Activated CD8-positive, alpha-beta memory T cell treated with anti-CD3 and anti-CD28 coated beads for 48 hours (primary cell): Measurements from ENCODE around the gene RGS18.
"Not testable (repeated sequence)": the region's sequence is repeated elsewhere in the genome, so short reads cannot be mapped to it uniquely, and the experiment has no call there.

ENCODE experiments used
- DNase-seq, 3 experiments: peaks; one replicate each; pipeline ENCODE4 v3.0.0-alpha.2; 2020; ENCODE audit warnings: low read depth in 2 of 3, low spot score in 2 of 3

Gene RGS18

GRCh38 chr1:192158181-192158580 is at the start of gene RGS18:
Gene RGS18, plus strand, starts transcription at chr1:192158462. Its CDS starts 176 bp downstream, at chr1:192158638.
- DNase-seq = no peak

DNA sequence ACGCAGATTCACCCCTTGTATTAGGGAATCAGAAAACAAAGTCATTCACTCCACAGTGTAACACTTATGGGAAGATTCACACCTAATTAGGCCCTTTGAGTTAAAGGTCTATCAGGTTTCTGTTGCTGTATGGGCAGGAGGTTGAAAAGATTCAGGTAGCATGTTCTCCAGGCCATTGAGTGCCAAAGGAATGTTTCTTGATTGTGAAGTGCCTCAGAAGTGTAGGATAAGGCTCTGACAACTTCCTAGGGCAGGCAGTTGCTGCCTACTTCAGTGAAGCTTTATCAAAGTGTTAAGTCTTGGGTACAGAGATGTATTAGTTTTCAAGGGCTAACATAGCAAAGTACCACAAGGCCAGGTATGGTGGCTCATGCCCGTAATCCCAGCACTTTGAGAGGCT is 48.7 kb upstream of the RGS18 start:
- no peak for DNase-seq

DNA sequence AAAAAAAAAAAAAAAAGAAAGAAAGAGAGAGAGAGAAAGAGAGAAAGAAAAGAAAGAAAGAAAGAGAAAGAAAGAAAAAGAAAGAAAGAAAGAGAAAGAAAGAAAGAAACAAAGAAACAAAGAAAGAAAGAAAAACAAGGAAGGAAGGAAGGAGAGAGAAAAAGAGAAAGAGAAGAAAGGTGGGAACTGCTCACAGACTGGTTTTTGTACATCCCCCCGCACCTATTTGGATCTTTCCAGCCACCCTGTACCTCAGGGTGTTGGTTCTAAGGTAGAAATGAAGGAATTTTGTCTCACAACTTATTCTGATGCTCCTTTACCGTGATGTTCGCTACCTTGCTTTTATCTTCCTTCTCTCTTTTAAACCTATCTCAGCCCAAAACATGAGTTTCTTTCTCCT is 43.3 kb upstream of the RGS18 start:
- no peak for DNase-seq

DNA sequence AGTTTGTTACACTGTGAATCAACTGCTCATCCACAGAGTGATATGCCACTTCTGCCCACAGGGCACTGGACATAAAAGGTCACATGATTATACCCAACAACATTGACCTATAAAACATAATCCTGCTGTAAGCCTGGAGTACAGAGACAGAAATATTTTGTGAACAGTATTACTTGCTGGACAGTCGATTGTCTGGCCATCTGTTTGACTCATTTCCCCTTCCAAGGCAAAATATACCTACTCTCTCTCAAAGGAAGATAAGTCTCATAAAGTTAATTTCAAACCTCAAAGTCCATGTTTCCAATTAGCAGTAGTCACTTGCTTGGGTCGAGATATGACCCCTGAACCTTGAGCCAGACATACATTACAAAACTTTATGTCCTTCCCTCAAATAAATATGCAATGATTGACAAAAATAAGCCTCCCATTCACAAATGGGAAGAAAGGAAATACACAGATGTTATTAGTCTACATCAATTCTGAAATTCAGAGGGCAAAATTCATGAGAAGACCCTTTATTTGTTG is 39.3 kb upstream of the RGS18 start:
- DNase-seq = no peak

- DNase-seq = no peak
Measured at GRCh38 chr1:192119701-192120100, 38.6 kb upstream of the RGS18 start.

DNA sequence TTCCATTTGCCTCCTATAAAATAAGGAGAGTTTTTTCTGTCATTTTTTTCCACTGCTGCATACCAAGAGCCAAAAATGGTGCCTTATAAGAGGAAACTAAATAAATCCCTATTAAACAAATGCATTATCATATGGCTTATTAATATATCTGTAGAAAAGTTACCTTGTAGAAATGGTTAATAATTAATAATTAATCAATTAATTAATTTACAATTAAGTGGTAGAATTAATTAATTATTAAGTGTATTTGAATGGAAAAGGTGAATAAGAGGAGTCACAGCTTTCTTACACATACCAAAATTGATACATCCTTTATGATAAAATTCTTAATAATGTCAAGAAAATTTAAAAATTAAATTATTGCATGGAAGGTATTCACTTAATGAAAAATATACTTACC is 35.6 kb upstream of the RGS18 start:
- no peak for DNase-seq

GRCh38 chr1:192123212-192123611 is 35.0 kb upstream of the RGS18 start:
- DNase-seq = no peak

DNA sequence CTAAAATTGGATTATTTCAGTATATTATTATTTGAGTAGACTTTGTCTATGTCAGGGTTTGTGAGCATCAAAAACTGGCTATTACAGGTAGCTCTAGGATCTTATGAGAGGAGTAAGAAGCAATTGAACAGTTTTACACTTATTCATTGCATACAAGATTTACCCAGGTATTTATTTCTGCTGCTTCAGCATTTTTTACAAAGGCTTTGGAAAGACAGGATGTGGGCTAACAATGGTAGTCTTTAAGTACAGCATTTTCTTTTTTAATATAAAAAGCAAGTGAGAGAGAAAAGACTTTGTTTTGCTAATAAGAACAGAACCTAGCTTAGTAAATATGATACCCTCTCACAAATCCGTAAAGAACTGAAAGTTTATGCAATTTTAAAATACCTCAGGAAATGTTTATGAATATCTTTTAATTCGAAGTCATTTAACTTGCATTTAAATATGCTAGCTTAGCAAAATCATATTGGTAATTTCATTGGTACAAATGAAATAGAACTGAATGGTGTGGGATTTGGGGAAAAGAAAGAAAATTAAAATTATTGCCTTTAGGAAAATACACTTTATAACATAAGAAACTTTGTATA is 32.1 kb upstream of the RGS18 start:
- no peak for DNase-seq

DNA sequence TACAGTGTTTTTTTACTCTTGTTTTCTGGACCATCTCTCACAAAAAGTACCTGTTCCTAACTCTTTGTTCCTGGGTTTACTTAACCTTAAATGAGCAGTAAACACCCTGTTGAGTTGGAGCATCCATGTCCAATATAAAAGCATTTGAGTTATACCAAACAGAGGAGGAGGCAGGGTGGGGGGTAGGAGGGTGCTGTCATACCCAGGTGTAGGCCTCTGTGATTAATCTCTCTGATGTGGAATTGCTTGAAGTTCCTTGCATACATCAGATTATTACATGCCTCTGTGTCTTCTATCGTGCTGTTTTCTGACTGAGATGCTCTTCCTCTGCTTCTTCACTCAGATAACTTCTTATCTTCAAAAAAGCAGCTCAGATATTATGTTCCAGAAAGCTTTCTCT is 28.1 kb upstream of the RGS18 start:
- DNase-seq = no peak

- not testable (repeated sequence) for DNase-seq
Measured at GRCh38 chr1:192130865-192131264, 27.4 kb upstream of the RGS18 start.

DNA sequence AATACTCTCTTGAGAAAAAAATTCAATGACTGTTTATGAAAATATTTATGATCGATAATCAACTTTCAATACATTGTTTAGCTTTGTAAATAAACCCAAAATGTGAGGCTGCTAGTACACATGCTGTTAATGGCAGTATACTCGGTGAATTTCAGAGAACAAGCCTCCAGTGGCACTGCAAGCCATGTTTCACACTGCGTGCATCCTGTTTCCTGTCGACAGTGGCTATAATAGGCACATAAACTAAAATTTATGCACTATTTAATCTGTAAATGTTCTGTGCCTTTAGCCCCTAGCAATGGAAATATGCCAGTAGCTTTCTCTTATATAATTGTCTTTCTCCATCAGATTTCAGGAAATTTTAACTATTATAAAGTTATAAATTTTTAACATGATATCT is 26.3 kb upstream of the RGS18 start:
- DNase-seq = no peak

DNA sequence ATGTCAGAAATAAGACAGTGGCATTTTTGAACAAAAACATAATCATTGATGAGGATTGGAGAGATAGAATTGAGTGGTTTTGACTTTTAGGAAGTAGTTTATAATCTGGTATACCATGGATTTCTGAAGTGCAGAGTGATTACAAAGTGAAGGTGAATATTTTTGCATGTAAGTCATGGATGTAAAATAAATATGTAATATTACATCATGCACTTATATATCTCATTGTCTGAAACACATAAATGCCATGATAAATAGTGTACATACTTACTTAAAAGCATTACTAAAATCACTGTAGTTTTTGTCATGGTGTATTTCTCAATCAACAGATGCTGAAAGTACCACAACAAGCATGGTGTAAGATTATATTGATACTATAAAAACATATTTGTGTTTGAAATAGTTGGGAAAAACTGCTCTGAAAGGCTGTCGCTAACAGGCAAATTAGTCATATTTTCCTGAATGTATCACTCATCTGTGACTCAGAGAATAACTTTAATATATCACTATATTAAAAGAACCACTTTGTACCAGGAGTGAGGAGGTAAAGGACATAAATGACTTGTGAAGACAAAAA is 24.8 kb upstream of the RGS18 start:
- no peak for DNase-seq

DNA sequence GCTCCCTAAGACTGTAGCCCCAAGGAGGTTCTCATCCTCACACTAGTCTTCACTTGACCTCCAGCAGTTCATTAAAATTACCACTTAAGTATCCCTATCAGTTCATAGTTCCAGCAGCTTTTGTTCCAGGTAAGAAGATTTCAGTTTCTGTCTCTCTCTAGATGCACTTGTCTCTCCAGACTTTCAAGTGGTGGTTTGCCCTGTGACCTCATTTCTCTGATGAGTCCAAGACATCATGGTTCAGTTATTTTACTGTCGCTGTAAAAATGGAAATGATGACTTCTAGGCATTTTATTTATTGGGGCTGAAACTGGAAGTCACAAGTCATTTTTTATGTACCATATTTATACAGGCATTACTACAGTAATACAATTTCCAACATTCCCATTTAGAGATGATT is 17.9 kb upstream of the RGS18 start:
- no peak for DNase-seq

- no peak for DNase-seq
Measured at GRCh38 chr1:192147221-192147620, 11.0 kb upstream of the RGS18 start.

DNA sequence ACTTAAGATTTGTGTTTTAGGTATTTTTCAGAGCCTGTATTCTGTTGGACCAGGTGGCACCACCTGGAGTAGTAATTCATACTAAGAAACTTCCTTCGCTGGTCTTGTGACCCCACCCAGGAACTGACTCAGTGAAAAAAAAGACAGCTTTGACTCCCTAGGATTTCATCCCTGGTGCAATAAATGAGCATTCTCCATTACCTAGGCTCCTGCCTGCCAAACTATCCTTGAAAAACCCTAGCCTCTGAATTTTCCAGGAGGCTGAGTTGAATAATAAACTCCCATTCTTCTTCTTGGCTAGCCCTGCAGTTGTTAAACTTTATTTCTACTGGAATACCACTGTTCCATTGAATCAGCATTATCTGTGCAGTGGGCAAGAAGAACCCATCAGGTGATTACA is 10.6 kb upstream of the RGS18 start:
- no peak for DNase-seq

- DNase-seq = no peak
Measured at GRCh38 chr1:192151176-192151575, 7.1 kb upstream of the RGS18 start.

GRCh38 chr1:192153276-192153675 is 5.0 kb upstream of the RGS18 start:
- no peak for DNase-seq

DNA sequence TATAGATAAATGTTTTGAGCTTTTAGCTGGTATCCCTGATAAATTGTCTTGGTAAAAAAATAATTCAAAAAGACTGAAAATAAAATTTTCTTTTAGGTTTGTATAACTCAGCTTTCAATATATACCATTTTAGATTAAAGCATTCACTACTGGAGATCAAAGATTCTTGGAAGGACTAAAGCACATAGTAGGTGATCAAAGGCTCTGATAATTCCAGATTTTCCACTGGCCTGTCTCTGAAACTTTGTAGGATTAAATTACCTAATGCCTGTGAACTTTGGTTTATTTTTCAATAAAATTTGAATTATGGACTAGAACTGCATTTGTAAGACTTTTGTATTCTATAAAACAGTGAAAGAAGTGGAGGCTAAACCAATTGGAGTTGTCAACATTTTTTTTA is 1.2 kb upstream of the RGS18 start:
- no peak for DNase-seq

- DNase-seq = no peak
Measured at GRCh38 chr1:192159014-192159413, 752 bp downstream of the RGS18 start.

GRCh38 chr1:192159781-192160180 is 1.5 kb downstream of the RGS18 start:
- DNase-seq = no peak

DNA sequence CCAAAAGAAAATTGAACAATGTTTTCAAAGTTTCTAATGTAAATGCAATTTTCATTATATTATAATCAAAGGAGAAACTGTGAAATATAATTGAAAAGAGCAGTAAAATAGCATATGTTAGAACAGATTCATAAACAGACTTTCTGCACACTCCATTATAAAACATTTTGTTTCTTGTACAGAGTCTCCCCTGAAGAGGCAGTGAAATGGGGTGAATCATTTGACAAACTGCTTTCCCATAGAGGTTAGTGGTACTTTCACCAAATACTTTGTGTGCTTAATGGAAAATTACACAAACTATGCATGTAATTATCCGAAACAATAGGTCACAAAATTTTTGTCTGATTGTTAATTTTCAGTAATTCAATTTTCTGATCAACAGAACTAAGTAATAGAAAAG is 1.9 kb downstream of the RGS18 start:
- no peak for DNase-seq

DNA sequence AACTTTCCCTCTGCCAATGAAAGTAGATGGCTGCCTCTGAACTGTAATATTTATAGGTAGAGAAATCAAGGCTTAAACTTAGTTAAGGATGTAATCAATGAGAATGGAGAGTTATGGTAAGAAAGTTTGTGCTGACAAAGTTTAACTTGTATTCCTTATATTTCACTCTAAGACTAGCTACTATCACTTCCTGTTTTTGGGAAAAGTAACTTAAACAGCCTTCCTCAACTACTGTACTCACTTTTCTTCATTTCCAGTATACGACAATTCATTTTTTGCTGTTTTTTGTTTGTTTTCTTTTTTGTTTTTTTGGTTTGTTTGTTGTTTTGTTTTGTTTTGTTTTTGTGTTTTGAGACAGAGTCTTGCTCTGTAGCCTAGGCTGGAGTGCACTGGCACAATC is 3.7 kb downstream of the RGS18 start:
- DNase-seq = no peak

DNA sequence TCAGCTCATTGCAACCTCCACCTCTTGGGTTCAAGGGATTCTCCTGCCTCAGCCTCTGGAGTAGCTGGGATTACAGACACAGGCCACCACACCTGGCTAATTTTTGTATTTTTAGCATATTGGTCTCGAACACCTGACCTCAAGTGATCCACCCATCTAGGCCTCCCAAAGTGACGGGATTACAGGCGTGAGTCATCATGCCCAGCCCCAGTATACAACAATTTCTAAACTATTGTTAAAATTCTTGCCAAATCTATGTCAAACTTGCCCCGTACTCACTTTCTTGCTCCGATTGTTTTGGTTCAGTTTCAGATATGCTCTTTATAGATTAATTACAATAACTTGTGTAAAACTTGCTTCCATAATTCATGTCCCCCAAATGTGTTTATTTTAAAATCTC is 4.1 kb downstream of the RGS18 start:
- no peak for DNase-seq
